ENCODE data around the gene SPRYD7.

The SPRYD7 gene

DNA sequence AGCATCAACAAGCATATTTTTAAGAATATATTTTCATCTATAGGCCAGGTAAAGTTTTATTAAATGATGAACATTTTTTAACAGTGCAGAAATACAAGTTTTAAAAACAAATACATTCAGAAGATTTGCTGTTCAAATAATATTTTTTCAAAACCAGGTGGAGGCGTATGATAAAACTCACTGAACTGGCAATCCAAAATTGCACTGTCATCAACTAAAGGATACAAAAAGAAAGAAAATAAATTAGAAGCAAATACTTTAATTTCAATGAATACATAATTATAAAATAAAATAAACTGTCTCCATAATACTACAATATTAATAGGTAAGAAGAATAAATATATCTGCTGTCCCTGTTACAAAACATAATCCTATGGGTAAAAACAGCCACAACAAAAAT, 21.2 kb downstream of the SPRYD7 start:
- no peaks in the 10 kb centered on the region for H3K4me1 Mint-ChIP-seq (ENCODE audit: low read depth)
- H3K4me3 Mint-ChIP-seq: no peak overlapping the region
- H3K9me3 Mint-ChIP-seq: no peaks in the 10 kb centered on the region
- no peak overlapping the region for H3K27ac Mint-ChIP-seq
- no peaks in the 10 kb centered on the region for H3K27me3 Mint-ChIP-seq (ENCODE audit: low read depth)
- DNase-seq (ENCODE audit: low spot score): no peak
- peaks cover 6% of the 10 kb centered on the region for H3K36me3 Mint-ChIP-seq (ENCODE audit: low read depth)

DNA sequence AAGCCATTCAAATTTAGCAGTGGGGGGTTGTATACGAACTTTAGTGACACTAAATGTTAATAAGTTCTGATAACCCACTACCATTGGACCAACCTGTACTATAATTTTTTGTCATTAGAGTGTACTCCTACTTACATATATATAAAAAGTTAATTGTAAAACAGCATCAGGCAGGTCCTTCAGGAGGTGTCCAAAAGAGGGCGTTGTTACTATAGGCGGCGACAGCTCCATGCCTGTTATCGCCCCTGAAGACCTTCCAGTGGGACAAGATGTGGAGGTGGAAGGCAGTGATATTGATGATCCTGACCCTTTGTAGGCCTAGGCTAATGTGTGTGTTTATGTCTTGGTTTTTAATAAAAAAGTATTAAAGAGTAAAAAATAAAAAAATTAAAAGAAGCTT, 27.5 kb downstream of the SPRYD7 start:
- no peak overlapping the region for H3K4me3 Mint-ChIP-seq
- no peak for DNase-seq (ENCODE audit: low spot score)
- H3K36me3 Mint-ChIP-seq (ENCODE audit: low read depth): no peaks in the 10 kb centered on the region
- no peaks in the 10 kb centered on the region for H3K9me3 Mint-ChIP-seq
- H3K4me1 Mint-ChIP-seq (ENCODE audit: low read depth): peaks cover 3% of the 10 kb centered on the region
- no peak overlapping the region for H3K27ac Mint-ChIP-seq
- no peaks in the 10 kb centered on the region for H3K27me3 Mint-ChIP-seq (ENCODE audit: low read depth)

DNA sequence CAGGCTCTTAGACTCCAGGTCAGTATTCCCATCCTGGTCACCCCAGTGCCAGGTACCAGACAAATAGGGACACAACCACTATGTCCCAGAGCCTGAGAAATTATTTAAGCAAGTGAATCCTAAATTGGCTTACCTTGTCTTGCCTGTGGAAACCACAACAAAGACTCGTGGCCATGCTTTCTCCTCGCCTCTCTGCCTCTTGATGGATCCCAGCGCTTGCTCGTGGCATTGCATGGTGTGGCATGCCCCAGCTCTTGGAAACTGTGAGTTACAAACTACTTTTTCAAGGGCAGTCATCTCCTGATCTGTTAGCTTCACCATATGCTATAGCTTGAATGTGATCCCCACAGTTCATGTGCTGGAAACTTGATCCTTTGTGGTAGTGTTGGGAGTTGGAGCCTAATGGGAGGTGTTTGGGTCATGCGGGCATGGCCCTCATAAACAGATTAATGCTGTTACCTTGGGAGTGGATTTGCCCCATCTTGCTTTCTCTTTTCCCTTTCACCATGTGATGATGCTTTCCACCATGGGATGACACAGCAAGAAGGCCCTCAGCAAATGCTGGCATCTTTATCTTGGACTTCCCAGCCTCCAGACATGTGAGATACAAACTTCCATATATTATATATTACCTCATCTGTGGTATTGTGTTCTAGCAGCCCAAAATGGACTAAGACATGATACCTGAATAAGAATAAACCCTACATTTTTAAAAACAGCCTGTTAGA, 31.2 kb downstream of the SPRYD7 start:
- Mint-ChIP-seq H3K9me3 (no peaks in the 10 kb centered on the region), H3K27me3 (ENCODE audit: low read depth) (no peaks in the 10 kb centered on the region), H3K27ac (no peak overlapping the region), H3K36me3 (ENCODE audit: low read depth) (no peaks in the 10 kb centered on the region), H3K4me3 (no peak overlapping the region), H3K4me1 (ENCODE audit: low read depth) (peaks cover 3% of the 10 kb centered on the region)
- DNase-seq (ENCODE audit: low spot score): no peak

- no peaks in the 10 kb centered on the region for H3K9me3 Mint-ChIP-seq
- H3K27me3 Mint-ChIP-seq (ENCODE audit: low read depth): no peaks in the 10 kb centered on the region
- no peaks in the 10 kb centered on the region for H3K36me3 Mint-ChIP-seq (ENCODE audit: low read depth)
- no peak for DNase-seq (ENCODE audit: low spot score)
- no peak overlapping the region for H3K27ac Mint-ChIP-seq
- no peaks in the 10 kb centered on the region for H3K4me1 Mint-ChIP-seq (ENCODE audit: low read depth)
- H3K4me3 Mint-ChIP-seq: no peak overlapping the region
These were observed 37.3 kb downstream of the SPRYD7 start for GRCh38 chr13:49898792-49899191.

GRCh38 chr13:49897713-49898112, 38.4 kb downstream of the SPRYD7 start:
- Mint-ChIP-seq H3K36me3 (ENCODE audit: low read depth) (no peaks in the 10 kb centered on the region), H3K27me3 (ENCODE audit: low read depth) (no peaks in the 10 kb centered on the region), H3K4me3 (no peak overlapping the region), H3K4me1 (ENCODE audit: low read depth) (no peaks in the 10 kb centered on the region), H3K9me3 (no peaks in the 10 kb centered on the region), H3K27ac (no peak overlapping the region)
- DNase-seq (ENCODE audit: low spot score): no peak

GRCh38 chr13:49895826-49896225, 40.3 kb downstream of the SPRYD7 start:
- Mint-ChIP-seq H3K36me3 (ENCODE audit: low read depth) (no peaks in the 10 kb centered on the region), H3K4me3 (no peak overlapping the region), H3K27ac (no peak overlapping the region), H3K4me1 (ENCODE audit: low read depth) (no peaks in the 10 kb centered on the region), H3K9me3 (no peaks in the 10 kb centered on the region), H3K27me3 (ENCODE audit: low read depth) (no peaks in the 10 kb centered on the region)
- DNase-seq (ENCODE audit: low spot score): no peak

DNA sequence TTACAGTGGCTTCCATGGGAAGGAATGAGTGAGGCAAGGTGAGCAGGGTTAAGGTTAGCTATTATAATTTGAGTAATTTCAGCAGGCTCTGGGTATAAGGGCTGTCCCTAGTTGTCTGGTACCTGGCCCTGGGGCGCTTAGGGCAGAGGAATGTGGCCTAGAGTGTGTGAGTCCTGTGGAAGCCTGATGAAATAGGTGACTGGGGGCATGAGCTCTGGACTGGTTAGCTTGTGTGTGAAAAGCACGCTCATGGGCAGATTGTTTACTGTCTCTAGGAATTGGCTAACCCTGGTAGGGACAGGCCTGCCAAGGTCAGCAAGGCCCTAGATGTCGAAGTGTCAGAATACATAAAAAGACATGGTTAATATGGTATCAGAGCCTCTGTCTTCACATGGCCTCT, 42.5 kb downstream of the SPRYD7 start:
- peaks cover 4% of the 10 kb centered on the region for H3K9me3 Mint-ChIP-seq
- DNase-seq (ENCODE audit: low spot score): no peak
- no peak overlapping the region for H3K27ac Mint-ChIP-seq
- H3K27me3 Mint-ChIP-seq (ENCODE audit: low read depth): no peaks in the 10 kb centered on the region
- H3K4me3 Mint-ChIP-seq: no peak overlapping the region
- no peaks in the 10 kb centered on the region for H3K36me3 Mint-ChIP-seq (ENCODE audit: low read depth)
- no peaks in the 10 kb centered on the region for H3K4me1 Mint-ChIP-seq (ENCODE audit: low read depth)

- H3K27ac Mint-ChIP-seq: no peak overlapping the region
- no peak overlapping the region for H3K4me3 Mint-ChIP-seq
- H3K27me3 Mint-ChIP-seq (ENCODE audit: low read depth): no peaks in the 10 kb centered on the region
- H3K36me3 Mint-ChIP-seq (ENCODE audit: low read depth): no peaks in the 10 kb centered on the region
- peaks cover 4% of the 10 kb centered on the region for H3K9me3 Mint-ChIP-seq
- no peaks in the 10 kb centered on the region for H3K4me1 Mint-ChIP-seq (ENCODE audit: low read depth)
- DNase-seq (ENCODE audit: low spot score): no peak
These were observed 45.8 kb downstream of the SPRYD7 start for GRCh38 chr13:49890376-49890775.

- H3K9me3 Mint-ChIP-seq: peaks cover 53% of the 10 kb centered on the region
- no peak for DNase-seq (ENCODE audit: low spot score)
- H3K4me1 Mint-ChIP-seq (ENCODE audit: low read depth): no peaks in the 10 kb centered on the region
- no peak overlapping the region for H3K27ac Mint-ChIP-seq
- peaks cover 5% of the 10 kb centered on the region for H3K36me3 Mint-ChIP-seq (ENCODE audit: low read depth)
- H3K4me3 Mint-ChIP-seq: no peak overlapping the region
- peaks cover 8% of the 10 kb centered on the region for H3K27me3 Mint-ChIP-seq (ENCODE audit: low read depth)
These were observed 57.5 kb downstream of the SPRYD7 start for GRCh38 chr13:49878682-49879081.

DNA sequence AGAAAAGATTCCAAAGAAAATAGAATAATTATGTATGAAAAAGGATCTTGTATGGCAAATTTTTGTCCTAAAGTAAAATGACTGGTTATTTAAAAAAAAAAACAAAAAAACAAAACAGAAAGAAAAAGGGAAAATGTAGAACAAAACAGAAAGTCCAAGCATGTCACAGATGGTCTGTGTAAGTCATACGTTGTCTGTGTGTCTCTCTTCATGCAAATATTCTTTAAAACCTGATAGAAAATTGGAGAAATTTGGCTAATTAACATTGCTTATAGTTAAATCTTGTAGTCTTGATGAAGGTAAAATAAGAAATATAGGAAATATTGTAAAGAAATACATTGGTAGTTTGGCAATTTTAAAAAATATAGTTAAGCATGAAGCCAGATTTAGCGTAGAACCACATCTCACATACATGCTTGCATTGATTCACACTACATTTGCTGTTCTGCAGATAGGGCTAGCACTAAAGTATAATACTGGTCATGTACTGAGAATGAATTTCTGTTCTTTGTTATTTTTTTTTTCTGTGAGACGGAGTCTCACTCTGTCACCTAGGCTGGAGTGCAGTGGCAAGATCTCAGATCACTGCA, 58.4 kb downstream of the SPRYD7 start:
- no peak for DNase-seq (ENCODE audit: low spot score)
- Mint-ChIP-seq H3K4me3 (no peak overlapping the region), H3K9me3 (peaks cover 49% of the 10 kb centered on the region), H3K27me3 (ENCODE audit: low read depth) (peaks cover 5% of the 10 kb centered on the region), H3K27ac (no peak overlapping the region), H3K4me1 (ENCODE audit: low read depth) (no peaks in the 10 kb centered on the region), H3K36me3 (ENCODE audit: low read depth) (peaks cover 5% of the 10 kb centered on the region)

DNA sequence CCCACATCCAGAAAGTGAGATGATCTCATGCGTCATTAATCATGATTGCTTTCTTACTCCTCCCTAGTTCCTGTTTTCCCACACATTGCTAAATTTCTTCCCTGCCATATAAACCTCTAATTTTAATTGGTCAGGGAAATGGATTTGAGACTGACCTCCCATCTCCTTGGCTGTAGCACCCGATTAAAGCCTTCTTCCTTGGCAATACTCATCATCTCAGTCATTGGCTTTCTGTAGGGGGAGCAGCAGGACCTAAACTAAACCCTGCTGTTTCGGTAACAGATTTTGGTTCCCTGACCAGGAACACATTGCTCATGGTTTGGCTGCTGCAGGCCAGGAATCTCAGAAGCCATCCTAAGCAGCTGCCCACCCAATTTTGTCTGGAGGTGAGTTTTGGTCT, 61.7 kb downstream of the SPRYD7 start:
- H3K9me3 Mint-ChIP-seq: peaks cover 29% of the 10 kb centered on the region
- no peak overlapping the region for H3K27ac Mint-ChIP-seq
- H3K4me1 Mint-ChIP-seq (ENCODE audit: low read depth): no peaks in the 10 kb centered on the region
- no peak for DNase-seq (ENCODE audit: low spot score)
- H3K27me3 Mint-ChIP-seq (ENCODE audit: low read depth): no peaks in the 10 kb centered on the region
- peaks cover 5% of the 10 kb centered on the region for H3K36me3 Mint-ChIP-seq (ENCODE audit: low read depth)
- no peak overlapping the region for H3K4me3 Mint-ChIP-seq

DNA sequence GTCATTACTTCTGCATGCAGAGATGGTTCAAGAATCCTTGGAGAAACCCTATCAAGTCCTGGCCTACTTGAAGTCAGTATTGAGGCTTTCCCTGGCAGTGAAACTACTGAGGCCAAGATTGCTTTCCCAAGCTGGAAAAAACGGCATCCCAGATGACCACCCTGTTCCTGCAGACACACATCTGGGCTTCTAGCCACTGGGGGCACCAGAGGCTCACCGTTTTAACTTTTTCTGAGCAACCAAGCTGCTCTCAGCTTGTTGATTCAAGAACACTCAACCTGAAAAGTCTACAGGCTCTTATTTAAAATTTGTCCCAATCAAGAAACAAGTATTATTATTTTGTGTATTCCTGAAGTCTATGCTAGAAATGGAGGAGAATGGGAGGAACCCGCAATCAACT, 66.6 kb downstream of the SPRYD7 start:
- no peak for DNase-seq (ENCODE audit: low spot score)
- no peak overlapping the region for H3K4me3 Mint-ChIP-seq

DNA sequence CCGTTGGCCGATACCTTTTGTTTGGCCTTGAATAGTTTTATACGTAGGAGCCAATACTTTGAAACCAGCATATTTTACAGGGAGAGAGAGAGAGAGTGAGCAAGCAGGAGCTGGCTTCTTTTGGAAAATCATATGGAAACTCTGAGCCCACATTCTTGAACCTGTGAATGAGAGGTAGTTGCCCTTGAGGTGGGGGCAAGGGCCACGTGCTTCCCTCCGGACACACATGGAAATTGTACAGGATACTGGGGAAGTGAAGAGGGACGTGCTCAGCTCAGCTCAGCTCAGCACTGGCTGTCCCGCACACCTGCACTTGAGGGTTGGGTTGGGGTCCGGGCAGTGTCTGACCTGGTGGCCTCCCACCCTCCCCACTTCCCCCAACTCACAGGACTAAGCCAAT, 68.3 kb downstream of the SPRYD7 start:
- H3K27ac Mint-ChIP-seq: no peak overlapping the region
- peaks cover 3% of the 10 kb centered on the region for H3K27me3 Mint-ChIP-seq (ENCODE audit: low read depth)
- no peak for DNase-seq (ENCODE audit: low spot score)
- H3K36me3 Mint-ChIP-seq (ENCODE audit: low read depth): no peaks in the 10 kb centered on the region
- no peak overlapping the region for H3K4me3 Mint-ChIP-seq
- no peaks in the 10 kb centered on the region for H3K9me3 Mint-ChIP-seq
- no peaks in the 10 kb centered on the region for H3K4me1 Mint-ChIP-seq (ENCODE audit: low read depth)

More for the DNA sequence above, 66.6 kb downstream of the SPRYD7 start:
- Mint-ChIP-seq H3K27ac (no peak overlapping the region), H3K36me3 (ENCODE audit: low read depth) (no peaks in the 10 kb centered on the region), H3K9me3 (peaks cover 4% of the 10 kb centered on the region), H3K4me1 (ENCODE audit: low read depth) (no peaks in the 10 kb centered on the region), H3K27me3 (ENCODE audit: low read depth) (no peaks in the 10 kb centered on the region)

DNA sequence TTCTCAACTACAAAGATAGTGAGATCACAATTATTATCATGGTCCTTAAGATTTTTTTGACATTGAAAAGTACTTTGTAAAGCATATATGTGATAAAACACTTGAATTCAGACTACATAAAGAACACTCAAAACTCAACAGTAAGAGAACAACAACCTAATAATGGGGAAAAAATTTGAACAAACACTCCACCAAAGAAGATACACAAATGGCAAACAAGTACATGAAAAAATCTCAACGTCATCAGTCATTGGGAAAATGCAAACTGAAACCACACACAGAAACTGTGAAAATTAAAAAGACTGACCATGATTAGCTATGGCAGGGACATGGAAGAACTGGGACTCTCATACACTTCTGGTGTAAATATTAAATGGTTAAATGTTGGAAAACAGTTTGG, 70.9 kb downstream of the SPRYD7 start:
- H3K36me3 Mint-ChIP-seq (ENCODE audit: low read depth): no peaks in the 10 kb centered on the region
- no peaks in the 10 kb centered on the region for H3K4me1 Mint-ChIP-seq (ENCODE audit: low read depth)
- no peaks in the 10 kb centered on the region for H3K9me3 Mint-ChIP-seq
- H3K27ac Mint-ChIP-seq: no peak overlapping the region
- no peak for DNase-seq (ENCODE audit: low spot score)
- no peak overlapping the region for H3K4me3 Mint-ChIP-seq
- peaks cover 3% of the 10 kb centered on the region for H3K27me3 Mint-ChIP-seq (ENCODE audit: low read depth)

DNA sequence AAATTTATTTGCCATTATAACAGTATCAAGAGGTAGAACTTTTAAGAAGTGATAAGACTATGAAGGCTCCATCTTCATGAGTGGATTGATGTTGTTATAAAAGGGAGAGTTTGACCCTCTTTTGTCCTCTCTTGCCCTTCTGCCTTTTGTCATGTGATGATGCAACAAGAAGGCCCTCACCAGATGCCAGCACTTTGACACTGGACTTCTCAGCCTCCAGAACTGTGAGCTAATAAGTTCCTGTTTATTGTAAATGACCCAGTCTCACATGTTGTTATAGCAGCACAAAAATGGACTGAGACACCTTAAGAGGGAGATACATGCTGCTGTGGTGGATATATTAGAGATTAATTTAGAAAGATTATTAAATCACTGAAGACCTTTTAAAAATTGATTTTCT, 71.6 kb downstream of the SPRYD7 start:
- Mint-ChIP-seq H3K4me3 (no peak overlapping the region), H3K36me3 (ENCODE audit: low read depth) (no peaks in the 10 kb centered on the region), H3K4me1 (ENCODE audit: low read depth) (no peaks in the 10 kb centered on the region), H3K27me3 (ENCODE audit: low read depth) (peaks cover 3% of the 10 kb centered on the region), H3K27ac (no peak overlapping the region), H3K9me3 (no peaks in the 10 kb centered on the region)
- DNase-seq (ENCODE audit: low spot score): no peak
